ENCODE data around the gene SOAT2. TPM values are rescaled to one million over a fixed set of nuclear protein-coding genes. Genes with fewer than 3 reads are reported as not detected.

SOAT2 gene
- total RNA-seq, 1 donor from 2014 or later = 0.98 TPM

- H3K36me3 Mint-ChIP-seq (ENCODE audit: insufficient read depth) = peaks cover 2% of the 10 kb centered on the region
- no peak overlapping the region for H3K4me3 Mint-ChIP-seq (ENCODE audit: low read depth)
- peaks cover 4% of the 10 kb centered on the region for H3K27me3 Mint-ChIP-seq
- no peak for TF ChIP-seq CTCF (IDR thresholded peaks at IDR 0.05; ENCODE audit: unreplicated experiment)
- H3K4me1 Mint-ChIP-seq (ENCODE audit: low read depth) = no peaks in the 10 kb centered on the region
- DNase-seq (ENCODE audit: low spot score, unreplicated experiment) = no peak
- no peak overlapping the region for H3K27ac Mint-ChIP-seq
- H3K9me3 Mint-ChIP-seq (ENCODE audit: low read depth) = peaks cover 9% of the 10 kb centered on the region
Measured at GRCh38 chr12:53133722-53134121, 30.4 kb downstream of the SOAT2 start.

- Mint-ChIP-seq H3K36me3 (ENCODE audit: insufficient read depth) (peaks cover 1% of the 10 kb centered on the region), H3K9me3 (ENCODE audit: low read depth) (peaks cover 4% of the 10 kb centered on the region), H3K4me1 (ENCODE audit: low read depth) (peaks cover 7% of the 10 kb centered on the region), H3K27me3 (no peaks in the 10 kb centered on the region), H3K27ac (no peak overlapping the region), H3K4me3 (ENCODE audit: low read depth) (no peak overlapping the region)
- no peak for TF ChIP-seq CTCF (IDR thresholded peaks at IDR 0.05; ENCODE audit: unreplicated experiment)
- DNase-seq (ENCODE audit: low spot score, unreplicated experiment) = no peak
Measured at GRCh38 chr12:53143355-53143754, 40.1 kb downstream of the SOAT2 start.

GRCh38 chr12:53145383-53146260 is 42.3 kb downstream of the SOAT2 start:
- H3K9me3 Mint-ChIP-seq (ENCODE audit: low read depth) = no peaks in the 10 kb centered on the region
- no peaks in the 10 kb centered on the region for H3K36me3 Mint-ChIP-seq (ENCODE audit: insufficient read depth)
- H3K27me3 Mint-ChIP-seq = no peaks in the 10 kb centered on the region
- H3K4me3 Mint-ChIP-seq (ENCODE audit: low read depth) = no peak overlapping the region
- no peak overlapping the region for H3K27ac Mint-ChIP-seq
- DNase-seq (ENCODE audit: low spot score, unreplicated experiment) = no peak
- peaks cover 7% of the 10 kb centered on the region for H3K4me1 Mint-ChIP-seq (ENCODE audit: low read depth)
- no peak for TF ChIP-seq CTCF (IDR thresholded peaks at IDR 0.05; ENCODE audit: unreplicated experiment)

- no peaks in the 10 kb centered on the region for H3K27me3 Mint-ChIP-seq
- H3K4me1 Mint-ChIP-seq (ENCODE audit: low read depth) = peaks cover 7% of the 10 kb centered on the region
- no peak overlapping the region for H3K4me3 Mint-ChIP-seq (ENCODE audit: low read depth)
- no peak for DNase-seq (ENCODE audit: low spot score, unreplicated experiment)
- H3K27ac Mint-ChIP-seq = no peak overlapping the region
- H3K36me3 Mint-ChIP-seq (ENCODE audit: insufficient read depth) = no peaks in the 10 kb centered on the region
- no peak for TF ChIP-seq CTCF (IDR thresholded peaks at IDR 0.05; ENCODE audit: unreplicated experiment)
- H3K9me3 Mint-ChIP-seq (ENCODE audit: low read depth) = no peaks in the 10 kb centered on the region
Measured at GRCh38 chr12:53147181-53147580, 43.9 kb downstream of the SOAT2 start.

- no peaks in the 10 kb centered on the region for H3K27me3 Mint-ChIP-seq
- no peaks in the 10 kb centered on the region for H3K36me3 Mint-ChIP-seq (ENCODE audit: insufficient read depth)
- peaks cover 7% of the 10 kb centered on the region for H3K4me1 Mint-ChIP-seq (ENCODE audit: low read depth)
- H3K4me3 Mint-ChIP-seq (ENCODE audit: low read depth) = no peak overlapping the region
- TF ChIP-seq CTCF (IDR thresholded peaks at IDR 0.05; ENCODE audit: unreplicated experiment) = no peak
- H3K27ac Mint-ChIP-seq = no peak overlapping the region
- DNase-seq (ENCODE audit: low spot score, unreplicated experiment) = no peak
- H3K9me3 Mint-ChIP-seq (ENCODE audit: low read depth) = no peaks in the 10 kb centered on the region
Measured at GRCh38 chr12:53147653-53148052, 44.4 kb downstream of the SOAT2 start.

Measured in progenitor cell of endocrine pancreas (in vitro differentiated cells).